GM15510 (cell line): Measurements from ENCODE around the gene RNF126.

ENCODE experiments used
- POLR2A ChIP-seq: IDR thresholded peaks from 3 replicates; pipeline ENCODE4 v1.6.1; 2011; ENCODE audit warnings: borderline replicate concordance; ENCODE audit not compliant: insufficient read length; ENCODE audit errors: extremely low read depth

Gene RNF126

GRCh38 chr19:662962-663681 is at the start of gene RNF126:
Gene RNF126 (minus strand): TSS chr19:663214. CDS start chr19:663121, 93 bp downstream.
- peak; percentile 82 for TF ChIP-seq POLR2A

GRCh38 chr19:711254-711653 is 48.2 kb upstream of the RNF126 start:
- TF ChIP-seq POLR2A: no peak

GRCh38 chr19:710767-711166 is 47.8 kb upstream of the RNF126 start:
- TF ChIP-seq POLR2A: no peak

GRCh38 chr19:709965-710571 is 47.1 kb upstream of the RNF126 start:
- TF ChIP-seq POLR2A: no peak

GRCh38 chr19:709196-709964 is 46.4 kb upstream of the RNF126 start:
- TF ChIP-seq POLR2A: no peak

- TF ChIP-seq POLR2A: no peak
Measured at GRCh38 chr19:708154-709143, 45.4 kb upstream of the RNF126 start, which contains the start of gene PALM. Gene PALM (plus strand): TSS chr19:708935. CDS start chr19:709147, 212 bp downstream.

- no peak for TF ChIP-seq POLR2A
Measured at GRCh38 chr19:704447-704741, 41.4 kb upstream of the RNF126 start.

- no peak for TF ChIP-seq POLR2A
Measured at GRCh38 chr19:703651-704446, 40.8 kb upstream of the RNF126 start.

- TF ChIP-seq POLR2A: no peak
Measured at GRCh38 chr19:703329-703650, 40.3 kb upstream of the RNF126 start.

- TF ChIP-seq POLR2A: no peak
Measured at GRCh38 chr19:695352-695949, 32.4 kb upstream of the RNF126 start, which contains the start of gene PRSS57. Gene PRSS57 (minus strand): TSS chr19:695452. CDS start chr19:695430, 22 bp downstream.

- TF ChIP-seq POLR2A: no peak
Measured at GRCh38 chr19:694481-695351, 31.7 kb upstream of the RNF126 start.

- TF ChIP-seq POLR2A: no peak
Measured at GRCh38 chr19:690203-690602, 27.2 kb upstream of the RNF126 start.
